HG03575 (cell line): Measurements from ENCODE around the gene ICAM1.
"Not testable (repeated sequence)": the region's sequence is repeated elsewhere in the genome, so short reads cannot be mapped to it uniquely, and the experiment has no call there.

Experiments used
- ATAC-seq: cut with Tn5 transposase; IDR thresholded peaks from one replicate; pipeline ENCODE4 v1.9.1; 2021; ENCODE audit not compliant: unreplicated experiment, insufficient number of reproducible peaks, low FRiP score; ENCODE audit errors: extremely low read depth

ICAM1 gene

GRCh38 chr19:10238172-10238783, 32.6 kb upstream of the ICAM1 start:
- no peak for ATAC-seq

- not testable (repeated sequence) for ATAC-seq
Observed at GRCh38 chr19:10241826-10242449, 29.0 kb upstream of the ICAM1 start.

GRCh38 chr19:10243606-10244005, 27.3 kb upstream of the ICAM1 start:
- no peak for ATAC-seq

GRCh38 chr19:10245189-10245939, 25.6 kb upstream of the ICAM1 start:
- no peak for ATAC-seq

- no peak for ATAC-seq
Observed at GRCh38 chr19:10246511-10246910, 24.4 kb upstream of the ICAM1 start.

GRCh38 chr19:10251792-10252694, 18.9 kb upstream of the ICAM1 start, which contains the start of gene MRPL4:
Gene MRPL4 (plus strand): TSS chr19:10252214. CDS start chr19:10252254, 40 bp downstream.
- ATAC-seq: peak; percentile 69

- ATAC-seq: no peak
Observed at GRCh38 chr19:10252707-10253106, 18.2 kb upstream of the ICAM1 start.

GRCh38 chr19:10254244-10254643, 16.7 kb upstream of the ICAM1 start:
- no peak for ATAC-seq

- ATAC-seq: no peak
Observed at GRCh38 chr19:10255358-10255757, 15.6 kb upstream of the ICAM1 start.

GRCh38 chr19:10256551-10256950, 14.4 kb upstream of the ICAM1 start:
- no peak for ATAC-seq

- ATAC-seq: no peak
Observed at GRCh38 chr19:10256970-10257615, 13.8 kb upstream of the ICAM1 start.

- ATAC-seq: no peak
Observed at GRCh38 chr19:10258080-10258710, 12.7 kb upstream of the ICAM1 start.

GRCh38 chr19:10259162-10259905, 11.6 kb upstream of the ICAM1 start:
- ATAC-seq: no peak

- ATAC-seq: no peak
Observed at GRCh38 chr19:10260141-10260584, 10.8 kb upstream of the ICAM1 start.

- ATAC-seq: no peak
Observed at GRCh38 chr19:10262771-10263170, 8.1 kb upstream of the ICAM1 start.

- ATAC-seq: no peak
Observed at GRCh38 chr19:10266706-10267105, 4.2 kb upstream of the ICAM1 start.

- ATAC-seq: no peak
Observed at GRCh38 chr19:10268071-10268470, 2.8 kb upstream of the ICAM1 start.
